HepG2 (cell line): Measurements from ENCODE around the gene USP35. TPM values are rescaled to one million over a fixed set of nuclear protein-coding genes. Genes with fewer than 3 reads are reported as not detected.

Source experiments
- AGO1 ChIP-seq: fragments of 200-400 bp; formaldehyde crosslinking; IDR thresholded peaks from 2 replicates; pipeline ENCODE4 v1.6.1; 2017; ENCODE audit warnings: mild to moderate bottlenecking, low read depth, low read length, moderate library complexity; ENCODE audit not compliant: poor library complexity, severe bottlenecking
- CHD4 ChIP-seq: fragments of 200-600 bp; sonication (generic); IDR thresholded peaks from 2 replicates; pipeline ENCODE4 v1.7.0; 2017; ENCODE audit warnings: mild to moderate bottlenecking, low read length, borderline replicate concordance
- CREB1 ChIP-seq, 2 experiments: fragments of 450-650 bp in 1 of 2; IDR thresholded peaks; 2 replicates each; pipeline ENCODE4 v1.6.1; 2016 to 2017; ENCODE audit warnings: control low read depth in 1 of 2, mild to moderate bottlenecking in 1 of 2, missing compliant biosample characterization in 1 of 2, missing genetic modification characterization in 1 of 2
- FOXA3 ChIP-seq: IDR thresholded peaks from 2 replicates; pipeline ENCODE4 v1.6.1; 2016; ENCODE audit warnings: missing genetic modification reagents, missing compliant biosample characterization
- KDM1A ChIP-seq: IDR thresholded peaks from 2 replicates; pipeline ENCODE4 v1.6.1; 2016; ENCODE audit warnings: missing compliant biosample characterization
- SMARCE1 ChIP-seq: fragments of 450-650 bp; IDR thresholded peaks from 2 replicates; pipeline ENCODE4 v1.6.1; 2017; ENCODE audit warnings: borderline replicate concordance
- SP4 ChIP-seq: sonication (generic); formaldehyde crosslinking; IDR thresholded peaks from 2 replicates; pipeline ENCODE4 v1.8.1; 2023; ENCODE audit warnings: mild to moderate bottlenecking, missing genetic modification reagents
- ZKSCAN8 ChIP-seq: IDR thresholded peaks from 2 replicates; pipeline ENCODE4 v1.6.1; 2016; ENCODE audit warnings: borderline replicate concordance, missing genetic modification reagents, missing compliant biosample characterization
- polyA plus RNA-seq, 8 experiments: library from polyadenylated mRNA; depleted of rRNA in 3 of 8; stranded (reverse) in 7 of 8; unstranded in 1 of 8; fragments of >200 nt; fragmentation: Illumina TruSeq in 4 of 8; extraction: Trizol in 4 of 8; gene quantifications; 2 replicates each; pipeline versions ENCODE4 v1.2.1 to v1.2.3, GENCODE V29; 2011 to 2016; ENCODE audit warnings: low read depth in 4 of 8, missing spikeins in 1 of 8, mixed read lengths in 1 of 8; ENCODE audit not compliant: insufficient read depth in 1 of 8
- total RNA-seq, 5 experiments: library from RNA; depleted of rRNA; stranded (reverse); fragments of >200 nt; fragmentation: Illumina TruSeq; extraction: Trizol; gene quantifications; 2 replicates each; pipeline ENCODE4 v1.2.3, GENCODE V29; 2016; ENCODE audit warnings: low read depth in 1 of 5
- TF ChIP-seq, protein P1 (sequence below): sonication (generic); formaldehyde crosslinking; IDR thresholded peaks from one replicate; pipeline ENCODE4 v1.5.1; 2020; ENCODE audit warnings: mild to moderate bottlenecking, missing genetic modification reagents; ENCODE audit errors: not compliant biosample characterization
- TF ChIP-seq, protein P2 (sequence below): sonication (generic); formaldehyde crosslinking; IDR thresholded peaks from 2 replicates; pipeline ENCODE4 v1.5.1; 2020; ENCODE audit warnings: mild to moderate bottlenecking, moderate library complexity, missing genetic modification reagents
- TF ChIP-seq, protein P3 (sequence below), 2 experiments: fragments of 450-650 bp in 1 of 2; sonication (generic) in 1 of 2; formaldehyde crosslinking; IDR thresholded peaks; 2 replicates each; pipeline versions ENCODE4 v1.5.0 to v1.8.0; 2020 to 2022; ENCODE audit warnings: mild to moderate bottlenecking in 1 of 2, missing genetic modification reagents in 1 of 2
- TF ChIP-seq, protein P4 (sequence below): IDR thresholded peaks from 2 replicates; pipeline ENCODE4 v1.6.1; 2016; ENCODE audit warnings: low read depth
- TF ChIP-seq, protein P5 (sequence below): sonication (generic); formaldehyde crosslinking; IDR thresholded peaks from 2 replicates; pipeline ENCODE4 v1.8.0; 2022; ENCODE audit warnings: mild to moderate bottlenecking, missing genetic modification reagents, moderate library complexity
- TF ChIP-seq, protein P6 (sequence below): sonication (generic); formaldehyde crosslinking; IDR thresholded peaks from 2 replicates; pipeline ENCODE4 v1.4.0; 2020; ENCODE audit warnings: mild to moderate bottlenecking, low read depth, missing genetic modification reagents

USP35 gene
- total and polyA plus RNA-seq, 2 of the 13 experiments (the other 11 are each of a cell fraction or from before 2014, with no cell fraction given) = 4.6 to 7.7 TPM

DNA sequence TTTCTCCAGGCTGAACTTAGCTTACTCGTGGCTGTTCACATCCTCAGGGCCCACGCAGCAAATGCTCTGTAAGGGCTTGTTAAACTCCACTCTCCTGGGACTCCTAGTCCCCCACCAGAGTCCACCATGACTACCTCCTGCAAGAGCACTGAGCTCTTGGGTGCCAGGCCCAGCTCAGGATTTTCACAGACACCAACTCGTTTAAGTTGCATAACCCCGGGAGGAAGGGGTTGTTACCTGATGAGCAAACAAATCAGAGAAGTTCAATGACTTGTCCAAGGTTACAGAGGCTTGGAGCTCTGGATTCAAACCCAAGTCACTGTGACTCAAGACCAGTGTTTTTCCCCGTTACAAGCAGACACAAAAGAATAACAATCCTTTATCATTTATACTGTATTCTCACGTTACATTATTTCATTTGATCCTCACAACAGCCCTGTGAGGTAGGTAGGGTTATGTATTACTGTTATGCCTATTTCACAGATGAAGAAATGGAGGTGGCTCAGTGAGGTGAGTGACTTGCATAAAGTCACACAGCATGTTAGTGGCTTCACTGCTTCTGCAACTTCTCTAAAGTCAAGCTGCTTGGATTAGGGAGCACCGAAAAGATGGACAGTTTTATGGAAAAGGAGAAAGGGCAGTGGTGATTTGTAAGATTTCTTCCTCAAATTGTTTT, 17.7 kb upstream of the USP35 start (continued):
- TF ChIP-seq, protein P1, sequence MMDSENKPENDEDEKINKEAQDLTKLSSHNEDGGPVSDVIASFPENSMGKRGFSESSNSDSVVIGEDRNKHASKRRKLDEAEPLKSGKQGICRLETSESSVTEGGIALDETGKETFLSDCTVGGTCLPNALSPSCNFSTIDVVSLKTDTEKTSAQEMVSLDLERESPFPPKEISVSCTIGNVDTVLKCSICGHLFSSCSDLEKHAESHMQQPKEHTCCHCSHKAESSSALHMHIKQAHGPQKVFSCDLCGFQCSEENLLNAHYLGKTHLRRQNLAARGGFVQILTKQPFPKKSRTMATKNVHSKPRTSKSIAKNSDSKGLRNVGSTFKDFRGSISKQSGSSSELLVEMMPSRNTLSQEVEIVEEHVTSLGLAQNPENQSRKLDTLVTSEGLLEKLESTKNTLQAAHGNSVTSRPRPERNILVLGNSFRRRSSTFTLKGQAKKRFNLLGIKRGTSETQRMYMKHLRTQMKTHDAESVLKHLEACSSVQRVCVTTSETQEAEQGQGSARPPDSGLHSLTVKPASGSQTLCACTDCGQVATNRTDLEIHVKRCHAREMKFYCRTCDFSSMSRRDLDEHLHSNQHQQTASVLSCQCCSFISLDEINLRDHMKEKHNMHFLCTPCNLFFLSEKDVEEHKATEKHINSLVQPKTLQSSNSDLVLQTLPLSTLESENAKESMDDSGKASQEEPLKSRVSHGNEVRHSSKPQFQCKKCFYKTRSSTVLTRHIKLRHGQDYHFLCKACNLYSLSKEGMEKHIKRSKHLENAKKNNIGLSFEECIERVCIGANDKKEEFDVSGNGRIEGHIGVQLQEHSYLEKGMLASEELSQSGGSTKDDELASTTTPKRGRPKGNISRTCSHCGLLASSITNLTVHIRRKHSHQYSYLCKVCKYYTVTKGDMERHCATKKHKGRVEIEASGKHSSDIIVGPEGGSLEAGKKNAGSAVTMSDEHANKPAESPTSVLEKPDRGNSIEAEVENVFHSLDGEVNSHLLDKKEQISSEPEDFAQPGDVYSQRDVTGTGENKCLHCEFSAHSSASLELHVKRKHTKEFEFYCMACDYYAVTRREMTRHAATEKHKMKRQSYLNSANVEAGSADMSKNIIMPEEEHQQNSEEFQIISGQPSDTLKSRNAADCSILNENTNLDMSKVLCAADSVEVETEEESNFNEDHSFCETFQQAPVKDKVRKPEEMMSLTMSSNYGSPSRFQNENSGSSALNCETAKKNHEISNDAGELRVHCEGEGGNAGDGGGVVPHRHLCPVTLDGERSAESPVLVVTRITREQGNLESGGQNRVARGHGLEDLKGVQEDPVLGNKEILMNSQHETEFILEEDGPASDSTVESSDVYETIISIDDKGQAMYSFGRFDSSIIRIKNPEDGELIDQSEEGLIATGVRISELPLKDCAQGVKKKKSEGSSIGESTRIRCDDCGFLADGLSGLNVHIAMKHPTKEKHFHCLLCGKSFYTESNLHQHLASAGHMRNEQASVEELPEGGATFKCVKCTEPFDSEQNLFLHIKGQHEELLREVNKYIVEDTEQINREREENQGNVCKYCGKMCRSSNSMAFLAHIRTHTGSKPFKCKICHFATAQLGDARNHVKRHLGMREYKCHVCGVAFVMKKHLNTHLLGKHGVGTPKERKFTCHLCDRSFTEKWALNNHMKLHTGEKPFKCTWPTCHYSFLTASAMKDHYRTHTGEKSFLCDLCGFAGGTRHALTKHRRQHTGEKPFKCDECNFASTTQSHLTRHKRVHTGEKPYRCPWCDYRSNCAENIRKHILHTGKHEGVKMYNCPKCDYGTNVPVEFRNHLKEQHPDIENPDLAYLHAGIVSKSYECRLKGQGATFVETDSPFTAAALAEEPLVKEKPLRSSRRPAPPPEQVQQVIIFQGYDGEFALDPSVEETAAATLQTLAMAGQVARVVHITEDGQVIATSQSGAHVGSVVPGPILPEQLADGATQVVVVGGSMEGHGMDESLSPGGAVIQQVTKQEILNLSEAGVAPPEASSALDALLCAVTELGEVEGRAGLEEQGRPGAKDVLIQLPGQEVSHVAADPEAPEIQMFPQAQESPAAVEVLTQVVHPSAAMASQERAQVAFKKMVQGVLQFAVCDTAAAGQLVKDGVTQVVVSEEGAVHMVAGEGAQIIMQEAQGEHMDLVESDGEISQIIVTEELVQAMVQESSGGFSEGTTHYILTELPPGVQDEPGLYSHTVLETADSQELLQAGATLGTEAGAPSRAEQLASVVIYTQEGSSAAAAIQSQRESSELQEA = no peak
- TF ChIP-seq CREB1 (IDR thresholded peaks at IDR 0.05) = no peak
- TF ChIP-seq CREB1 (CRISPR knock-in tag; IDR thresholded peaks at IDR 0.05) = no peak
- TF ChIP-seq CHD4 = no peak
- TF ChIP-seq KDM1A (CRISPR knock-in tag) = peak; percentile 71
- TF ChIP-seq, protein P2, sequence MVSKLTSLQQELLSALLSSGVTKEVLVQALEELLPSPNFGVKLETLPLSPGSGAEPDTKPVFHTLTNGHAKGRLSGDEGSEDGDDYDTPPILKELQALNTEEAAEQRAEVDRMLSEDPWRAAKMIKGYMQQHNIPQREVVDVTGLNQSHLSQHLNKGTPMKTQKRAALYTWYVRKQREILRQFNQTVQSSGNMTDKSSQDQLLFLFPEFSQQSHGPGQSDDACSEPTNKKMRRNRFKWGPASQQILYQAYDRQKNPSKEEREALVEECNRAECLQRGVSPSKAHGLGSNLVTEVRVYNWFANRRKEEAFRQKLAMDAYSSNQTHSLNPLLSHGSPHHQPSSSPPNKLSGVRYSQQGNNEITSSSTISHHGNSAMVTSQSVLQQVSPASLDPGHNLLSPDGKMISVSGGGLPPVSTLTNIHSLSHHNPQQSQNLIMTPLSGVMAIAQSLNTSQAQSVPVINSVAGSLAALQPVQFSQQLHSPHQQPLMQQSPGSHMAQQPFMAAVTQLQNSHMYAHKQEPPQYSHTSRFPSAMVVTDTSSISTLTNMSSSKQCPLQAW = no peak
- TF ChIP-seq, protein P3, sequence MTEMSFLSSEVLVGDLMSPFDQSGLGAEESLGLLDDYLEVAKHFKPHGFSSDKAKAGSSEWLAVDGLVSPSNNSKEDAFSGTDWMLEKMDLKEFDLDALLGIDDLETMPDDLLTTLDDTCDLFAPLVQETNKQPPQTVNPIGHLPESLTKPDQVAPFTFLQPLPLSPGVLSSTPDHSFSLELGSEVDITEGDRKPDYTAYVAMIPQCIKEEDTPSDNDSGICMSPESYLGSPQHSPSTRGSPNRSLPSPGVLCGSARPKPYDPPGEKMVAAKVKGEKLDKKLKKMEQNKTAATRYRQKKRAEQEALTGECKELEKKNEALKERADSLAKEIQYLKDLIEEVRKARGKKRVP (CRISPR knock-in tag; IDR thresholded peaks at IDR 0.05) = no peak
- TF ChIP-seq SP4 (CRISPR knock-in tag) = no peak
- TF ChIP-seq FOXA3 (CRISPR knock-in tag) = peak; percentile 75
- TF ChIP-seq, protein P4, sequence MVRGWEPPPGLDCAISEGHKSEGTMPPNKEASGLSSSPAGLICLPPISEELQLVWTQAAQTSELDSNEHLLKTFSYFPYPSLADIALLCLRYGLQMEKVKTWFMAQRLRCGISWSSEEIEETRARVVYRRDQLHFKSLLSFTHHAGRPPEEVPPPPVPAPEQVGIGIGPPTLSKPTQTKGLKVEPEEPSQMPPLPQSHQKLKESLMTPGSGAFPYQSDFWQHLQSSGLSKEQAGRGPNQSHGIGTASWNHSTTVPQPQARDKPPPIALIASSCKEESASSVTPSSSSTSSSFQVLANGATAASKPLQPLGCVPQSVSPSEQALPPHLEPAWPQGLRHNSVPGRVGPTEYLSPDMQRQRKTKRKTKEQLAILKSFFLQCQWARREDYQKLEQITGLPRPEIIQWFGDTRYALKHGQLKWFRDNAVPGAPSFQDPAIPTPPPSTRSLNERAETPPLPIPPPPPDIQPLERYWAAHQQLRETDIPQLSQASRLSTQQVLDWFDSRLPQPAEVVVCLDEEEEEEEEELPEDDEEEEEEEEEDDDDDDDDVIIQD = no peak
- TF ChIP-seq, protein P5, sequence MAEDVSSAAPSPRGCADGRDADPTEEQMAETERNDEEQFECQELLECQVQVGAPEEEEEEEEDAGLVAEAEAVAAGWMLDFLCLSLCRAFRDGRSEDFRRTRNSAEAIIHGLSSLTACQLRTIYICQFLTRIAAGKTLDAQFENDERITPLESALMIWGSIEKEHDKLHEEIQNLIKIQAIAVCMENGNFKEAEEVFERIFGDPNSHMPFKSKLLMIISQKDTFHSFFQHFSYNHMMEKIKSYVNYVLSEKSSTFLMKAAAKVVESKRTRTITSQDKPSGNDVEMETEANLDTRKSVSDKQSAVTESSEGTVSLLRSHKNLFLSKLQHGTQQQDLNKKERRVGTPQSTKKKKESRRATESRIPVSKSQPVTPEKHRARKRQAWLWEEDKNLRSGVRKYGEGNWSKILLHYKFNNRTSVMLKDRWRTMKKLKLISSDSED = no peak
- no peak for TF ChIP-seq AGO1
- TF ChIP-seq ZKSCAN8 (CRISPR knock-in tag) = no peak
- TF ChIP-seq, protein P6, sequence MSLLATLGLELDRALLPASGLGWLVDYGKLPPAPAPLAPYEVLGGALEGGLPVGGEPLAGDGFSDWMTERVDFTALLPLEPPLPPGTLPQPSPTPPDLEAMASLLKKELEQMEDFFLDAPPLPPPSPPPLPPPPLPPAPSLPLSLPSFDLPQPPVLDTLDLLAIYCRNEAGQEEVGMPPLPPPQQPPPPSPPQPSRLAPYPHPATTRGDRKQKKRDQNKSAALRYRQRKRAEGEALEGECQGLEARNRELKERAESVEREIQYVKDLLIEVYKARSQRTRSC (CRISPR knock-in tag) = no peak
- TF ChIP-seq SMARCE1 = no peak
